PFSK-1 (cell line): ENCODE results near the gene PBLD.

Experiments
- POLR2AphosphoS5 ChIP-seq: IDR thresholded peaks from 2 replicates; pipeline ENCODE4 v1.6.1; 2012; ENCODE audit warnings: low read depth, mild to moderate bottlenecking, control low read depth, low read length, moderate library complexity
- REST ChIP-seq, 2 experiments: IDR thresholded peaks; 2 replicates each; pipeline versions ENCODE4 v1.6.1 to v1.8.0; 2011 to 2012; ENCODE audit warnings: low read depth in 2 of 2, low read length in 2 of 2, control low read depth in 1 of 2, inconsistent platforms in 1 of 2, mild to moderate bottlenecking in 1 of 2, moderate library complexity in 1 of 2; ENCODE audit not compliant: insufficient read depth in 1 of 2
- TAF1 ChIP-seq: IDR thresholded peaks from 2 replicates; pipeline ENCODE4 v1.6.1; 2012; ENCODE audit warnings: low read length, control low read depth, borderline replicate concordance; ENCODE audit not compliant: insufficient read depth

GRCh38 chr10:68269562-68270290 is 63.0 kb downstream of the PBLD start:
- TF ChIP-seq REST (IDR thresholded peaks at IDR 0.05; ENCODE audit: insufficient read depth in 1 of 2, low read depth in 2 of 2, low read length in 2 of 2), result no peak
- no peak for TF ChIP-seq TAF1
- no peak for TF ChIP-seq POLR2AphosphoS5
